ENCODE data around the gene FBH1. TPM values are rescaled to one million over a fixed set of nuclear protein-coding genes. Genes with fewer than 3 reads are reported as not detected.

The FBH1 gene
- total and polyA plus RNA-seq, 4 donors, result 39.4 to 93.2 (median 63.8) TPM

- WGBS, 2 donors, result 62 to 72% methylated on average over 7 of the region's 7 CpGs
- TF ChIP-seq CTCF (IDR thresholded peaks at IDR 0.05; ENCODE audit: control extremely low read depth, extremely low read depth), result no peak
- peaks cover 0 to 7% (median 4%) of the 10 kb centered on the region in 5 donors for H3K4me1 ChIP-seq (ENCODE audit: control insufficient read depth in 5 of 5, insufficient read depth in 5 of 5, low read length in 5 of 5)
- no peak overlapping the region for H3K9ac ChIP-seq (ENCODE audit: insufficient read depth in 1 of 2, low read length in 2 of 2)
- peaks cover 0 to 13% (median 0%) of the 10 kb centered on the region in 4 donors for H3K36me3 ChIP-seq (ENCODE audit: control insufficient read depth in 4 of 4, insufficient read depth in 4 of 4, low read length in 4 of 4)
- no peaks in the 10 kb centered on the region for H3K9me3 ChIP-seq (ENCODE audit: control insufficient read depth in 4 of 4, insufficient read depth in 3 of 4, low read length in 3 of 4)
- H3K4me3 ChIP-seq, result no peak overlapping the region
- no peak for DNase-seq
- H3K27ac ChIP-seq (ENCODE audit: low read depth in 1 of 2, low read length in 1 of 2), result peak overlapping the region in 1 of 2 donors; percentile 79
- peak; percentile 79 for ATAC-seq (ENCODE audit: insufficient read depth, low FRiP score)
- peaks cover 0 to 3% (median 0%) of the 10 kb centered on the region in 3 donors for H3K27me3 ChIP-seq (ENCODE audit: control insufficient read depth in 3 of 3, insufficient read depth in 3 of 3, low read length in 2 of 3)
These were observed 61.2 kb downstream of the FBH1 start for GRCh38 chr10:5951167-5951711.

- ATAC-seq (ENCODE audit: insufficient read depth, low FRiP score) (no peak), DNase-seq (no peak)
- no peak for TF ChIP-seq CTCF (IDR thresholded peaks at IDR 0.05; ENCODE audit: control extremely low read depth, extremely low read depth)
- Histone ChIP-seq H3K4me3 (no peak overlapping the region), H3K27ac (ENCODE audit: low read depth in 1 of 2, low read length in 1 of 2) (peak overlapping the region in 1 of 2 donors; percentile 79), H3K4me1 (ENCODE audit: control insufficient read depth in 5 of 5, insufficient read depth in 5 of 5, low read length in 5 of 5) (peaks cover 0 to 5% (median 0%) of the 10 kb centered on the region in 5 donors), H3K9me3 (ENCODE audit: control insufficient read depth in 4 of 4, insufficient read depth in 3 of 4, low read length in 3 of 4) (no peaks in the 10 kb centered on the region), H3K9ac (ENCODE audit: insufficient read depth in 1 of 2, low read length in 2 of 2) (no peak overlapping the region), H3K27me3 (ENCODE audit: control insufficient read depth in 3 of 3, insufficient read depth in 3 of 3, low read length in 2 of 3) (peaks cover 0 to 3% (median 0%) of the 10 kb centered on the region in 3 donors), H3K36me3 (ENCODE audit: control insufficient read depth in 4 of 4, insufficient read depth in 4 of 4, low read length in 4 of 4) (peaks cover 0 to 16% (median 0%) of the 10 kb centered on the region in 4 donors)
- WGBS, 2 donors, result 76 to 91% methylated on average over 6 of the region's 6 CpGs
These were observed 61.8 kb downstream of the FBH1 start for GRCh38 chr10:5951721-5952407.

GRCh38 chr10:5952731-5953385, 62.8 kb downstream of the FBH1 start:
- WGBS, 2 donors, result 89 to 93% methylated on average over 20 of the region's 20 CpGs
- peaks cover 0 to 16% (median 0%) of the 10 kb centered on the region in 4 donors for H3K36me3 ChIP-seq (ENCODE audit: control insufficient read depth in 4 of 4, insufficient read depth in 4 of 4, low read length in 4 of 4)

More at GRCh38 chr10:5952731-5953385, 62.8 kb downstream of the FBH1 start:
- no peak overlapping the region for H3K9ac ChIP-seq (ENCODE audit: insufficient read depth in 1 of 2, low read length in 2 of 2)
- ATAC-seq (ENCODE audit: insufficient read depth, low FRiP score), result no peak
- H3K4me3 ChIP-seq, result no peak overlapping the region
- H3K9me3 ChIP-seq (ENCODE audit: control insufficient read depth in 4 of 4, insufficient read depth in 3 of 4, low read length in 3 of 4), result no peaks in the 10 kb centered on the region
- H3K27me3 ChIP-seq (ENCODE audit: control insufficient read depth in 3 of 3, insufficient read depth in 3 of 3, low read length in 2 of 3), result peaks cover 0 to 3% (median 0%) of the 10 kb centered on the region in 3 donors
- H3K4me1 ChIP-seq (ENCODE audit: control insufficient read depth in 5 of 5, insufficient read depth in 5 of 5, low read length in 5 of 5), result peaks cover 0 to 3% (median 0%) of the 10 kb centered on the region in 5 donors
- no peak for DNase-seq
- no peak for TF ChIP-seq CTCF (IDR thresholded peaks at IDR 0.05; ENCODE audit: control extremely low read depth, extremely low read depth)
- H3K27ac ChIP-seq (ENCODE audit: low read depth in 1 of 2, low read length in 1 of 2), result no peak overlapping the region

Measured in lung (tissue), 12 donors.